OCI-M1 (cell line): ENCODE results near the gene IRF3.
"Not testable (repeated sequence)": the region's sequence is repeated elsewhere in the genome, so short reads cannot be mapped to it uniquely, and the experiment has no call there.

ENCODE experiments used
- DNase-seq: peaks from one replicate; lab custom pipeline; 2025; lab: John Stamatoyannopoulos, UW

The IRF3 gene

GRCh38 chr19:49643466-49643865 lies 22.2 kb downstream of the IRF3 start:
- no peak for DNase-seq

DNA sequence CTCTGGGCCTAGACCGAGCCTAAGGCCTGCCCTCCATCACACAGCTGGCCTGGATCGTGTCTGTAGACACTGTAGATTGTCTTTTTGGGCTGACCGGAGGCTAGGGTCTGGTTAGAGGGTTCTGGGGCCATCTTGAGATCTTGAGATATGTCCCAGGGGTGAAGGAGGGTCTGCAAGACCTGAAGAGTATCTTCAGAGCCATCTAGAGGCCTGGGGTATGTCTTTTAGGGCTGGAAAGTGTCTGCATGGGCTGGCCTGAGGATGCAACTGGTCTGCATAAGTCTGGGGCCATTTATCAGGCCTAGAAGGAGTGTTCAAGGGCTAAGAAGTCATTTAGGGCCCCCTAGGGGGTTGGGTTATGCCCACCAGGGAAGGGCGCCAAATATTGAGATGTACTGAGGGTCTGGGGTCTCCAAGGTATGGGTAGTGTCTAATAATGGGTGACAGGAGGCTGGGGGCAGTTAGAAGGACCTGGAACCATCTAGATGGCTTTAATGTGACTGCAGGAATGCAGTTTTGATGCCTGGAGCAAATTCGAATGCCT lies 23.1 kb downstream of the IRF3 start:
- DNase-seq, result peak; percentile 61

GRCh38 chr19:49641688-49642491 lies 23.8 kb downstream of the IRF3 start, which contains the start of gene SCAF1:
TSS of gene SCAF1 (plus strand) at chr19:49642209. CDS start at chr19:49645027, 2,818 bp downstream.
- DNase-seq, result peak; percentile 100

GRCh38 chr19:49640113-49640898 lies 25.4 kb downstream of the IRF3 start, which contains the start of gene RRAS:
TSS of gene RRAS (minus strand) at chr19:49640143. CDS start at chr19:49640098, 45 bp downstream.
- peak; percentile 100 for DNase-seq

GRCh38 chr19:49639401-49640112 lies 26.1 kb downstream of the IRF3 start:
- DNase-seq, result peak; percentile 53

DNA sequence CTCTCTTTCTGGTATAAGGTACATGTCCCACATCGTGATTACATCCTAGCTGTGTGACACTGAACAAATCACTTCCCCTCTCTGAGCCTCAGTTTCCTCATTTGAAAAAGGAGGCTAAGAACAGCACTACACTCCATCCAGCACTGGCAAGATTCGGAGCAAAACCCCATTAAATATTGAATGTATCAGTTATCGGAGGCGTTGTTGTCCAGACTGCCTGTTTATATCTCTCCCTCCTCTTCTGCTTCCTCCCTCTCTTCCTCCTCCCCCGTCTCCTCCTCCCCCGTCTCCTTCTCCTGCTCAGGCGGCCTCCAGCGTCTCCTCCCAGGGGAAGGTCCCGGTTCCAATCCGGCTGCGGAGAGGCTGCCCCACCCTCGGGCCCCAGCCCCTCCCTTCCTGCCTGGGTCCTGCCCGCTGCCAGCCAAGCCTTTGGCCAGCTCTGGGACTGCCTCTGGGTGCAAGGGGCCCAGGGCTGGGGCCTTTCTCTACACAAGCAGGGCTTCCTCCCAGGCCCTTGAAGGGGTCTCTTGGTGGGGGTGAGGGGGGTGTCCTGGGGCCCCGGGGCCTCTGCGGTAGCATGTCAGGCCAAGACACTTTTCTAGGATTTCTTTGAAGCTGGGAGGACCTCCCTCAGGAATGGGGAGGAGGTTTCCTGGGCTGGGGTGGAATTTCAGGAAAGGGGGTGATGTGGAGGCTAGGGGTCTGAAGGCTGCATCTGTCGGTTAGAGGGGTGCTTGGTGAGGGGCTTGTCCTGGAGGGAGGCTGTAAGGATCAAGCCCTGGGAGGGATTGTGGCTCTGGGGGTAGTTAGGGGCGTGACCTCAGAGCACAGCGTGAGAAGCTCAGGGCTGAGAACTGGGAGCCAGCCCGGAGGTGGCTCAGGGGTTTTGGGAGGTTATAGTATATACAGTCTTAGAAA lies 27.6 kb downstream of the IRF3 start:
- DNase-seq, result peak; percentile 70

- no peak for DNase-seq
Observed at GRCh38 chr19:49636233-49636932, 29.3 kb downstream of the IRF3 start.

GRCh38 chr19:49635530-49636232 lies 30.0 kb downstream of the IRF3 start:
- no peak for DNase-seq

- DNase-seq, result not testable (repeated sequence)
Observed at GRCh38 chr19:49633273-49633672, 32.4 kb downstream of the IRF3 start.

GRCh38 chr19:49632576-49632975 lies 33.1 kb downstream of the IRF3 start:
- DNase-seq, result no peak

DNA sequence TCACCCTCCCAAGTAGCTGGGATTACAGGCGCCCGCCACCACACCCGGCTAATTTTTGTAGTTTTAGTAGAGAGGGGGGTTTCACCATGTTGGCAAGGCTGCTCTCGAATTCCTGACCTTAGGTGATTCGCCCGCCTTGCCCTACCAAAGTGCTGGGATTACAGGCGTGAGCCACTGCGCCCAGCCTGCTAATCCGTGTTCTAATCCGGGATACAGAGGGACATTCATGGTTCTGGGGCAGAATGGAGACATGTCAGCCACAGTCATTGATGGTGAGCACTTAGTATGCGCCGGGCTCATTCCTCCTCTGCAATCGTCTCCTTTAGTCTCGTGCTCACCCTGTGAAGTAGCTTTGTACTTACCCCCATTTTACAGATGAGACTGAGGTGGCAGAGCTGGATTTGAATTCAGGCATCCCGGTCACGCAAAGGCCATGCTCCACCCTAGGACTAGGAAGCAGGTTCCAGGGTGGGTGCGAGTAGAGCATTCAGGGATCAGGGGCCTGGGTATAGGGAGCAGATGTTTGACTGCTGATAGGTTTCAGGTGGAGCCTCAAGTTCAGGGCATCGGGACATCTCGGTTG lies 34.0 kb downstream of the IRF3 start:
- DNase-seq, result no peak

- no peak for DNase-seq
Observed at GRCh38 chr19:49631014-49631588, 34.6 kb downstream of the IRF3 start.

DNA sequence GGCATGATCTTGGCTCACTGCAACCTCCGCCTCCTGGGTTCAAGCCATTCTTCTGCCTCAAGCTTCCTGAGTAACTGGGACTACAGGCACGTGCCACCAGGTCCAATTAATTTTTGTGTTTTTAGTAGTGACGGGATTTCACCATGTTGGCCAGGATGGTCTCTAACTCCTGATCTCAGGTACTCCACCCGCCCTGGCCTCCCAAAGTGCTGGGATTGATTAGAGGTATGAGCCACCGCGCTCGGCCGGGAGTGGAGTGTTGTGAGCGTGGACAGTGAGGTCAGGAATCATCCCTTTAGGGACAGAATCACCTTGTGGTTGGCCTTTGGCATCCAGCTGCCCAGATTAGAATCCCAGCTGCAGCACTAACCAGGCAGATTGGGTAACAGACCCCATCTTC lies 36.0 kb downstream of the IRF3 start:
- DNase-seq, result no peak

DNA sequence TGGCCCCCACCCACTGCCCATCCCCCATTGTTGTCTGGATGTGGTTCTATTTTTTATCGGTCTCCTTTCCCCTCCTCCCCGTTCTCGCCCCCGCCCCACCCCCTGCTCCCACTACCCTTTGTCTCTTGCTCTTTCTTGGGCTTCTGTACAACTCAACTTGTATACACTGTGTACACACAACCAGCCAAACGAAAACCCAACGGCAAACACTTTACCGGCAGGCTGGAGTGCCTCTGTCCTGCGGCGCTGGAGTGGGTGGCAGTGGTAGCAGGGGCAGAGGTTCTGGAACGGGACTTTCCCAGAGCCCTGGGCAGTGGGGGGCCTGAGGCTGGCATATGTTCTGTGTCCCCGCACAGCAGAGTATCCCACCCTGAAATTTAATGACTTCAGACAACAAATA lies 39.4 kb downstream of the IRF3 start:
- DNase-seq, result no peak

DNA sequence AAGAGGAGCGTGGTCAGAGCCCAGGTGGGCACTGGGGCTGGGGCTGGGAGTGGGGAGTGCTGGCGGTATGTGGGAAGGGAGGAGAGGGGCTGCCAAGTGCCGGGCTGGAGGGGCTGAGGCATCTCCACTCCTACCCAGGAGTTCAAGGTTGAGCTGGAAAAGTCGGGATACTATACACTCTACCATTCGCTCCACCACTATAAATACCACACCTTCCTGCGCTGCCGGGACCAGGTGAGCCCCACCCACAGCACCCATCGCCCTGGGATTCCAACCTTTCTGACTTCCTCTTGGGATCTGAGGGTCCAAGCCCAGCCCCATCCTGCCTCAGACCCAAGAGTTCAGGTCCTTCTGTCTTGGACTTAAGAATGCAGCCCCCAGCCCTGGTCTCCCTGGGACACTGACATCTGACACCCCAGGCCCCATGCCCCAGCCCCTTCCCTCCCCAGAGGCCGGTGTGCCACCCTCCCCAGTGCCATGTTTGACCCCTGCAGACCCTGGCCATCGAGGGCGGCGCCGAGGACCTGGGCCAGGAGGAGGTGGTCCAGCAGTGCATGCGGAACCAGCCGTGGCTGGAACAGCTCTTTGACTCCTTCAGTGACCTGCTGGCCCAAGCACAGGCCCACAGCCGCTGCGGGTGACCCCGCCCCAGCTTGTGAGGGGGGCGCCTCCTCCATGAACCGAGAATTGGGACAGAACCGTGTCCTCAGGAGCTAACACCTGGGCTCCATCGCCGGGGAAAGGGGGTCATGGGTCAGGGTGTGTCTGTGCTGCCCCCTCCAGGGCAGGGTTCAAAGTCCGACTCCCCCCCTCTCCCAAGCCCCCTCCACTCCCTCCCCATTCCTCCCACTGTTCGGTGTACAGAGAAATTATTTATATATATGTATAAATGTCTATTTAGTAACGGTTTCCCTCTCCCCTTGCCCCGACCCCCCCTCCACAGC lies 40.4 kb downstream of the IRF3 start:
- no peak for DNase-seq

- DNase-seq, result not testable (repeated sequence)
Observed at GRCh38 chr19:49617860-49618259, 47.8 kb downstream of the IRF3 start.

DNA sequence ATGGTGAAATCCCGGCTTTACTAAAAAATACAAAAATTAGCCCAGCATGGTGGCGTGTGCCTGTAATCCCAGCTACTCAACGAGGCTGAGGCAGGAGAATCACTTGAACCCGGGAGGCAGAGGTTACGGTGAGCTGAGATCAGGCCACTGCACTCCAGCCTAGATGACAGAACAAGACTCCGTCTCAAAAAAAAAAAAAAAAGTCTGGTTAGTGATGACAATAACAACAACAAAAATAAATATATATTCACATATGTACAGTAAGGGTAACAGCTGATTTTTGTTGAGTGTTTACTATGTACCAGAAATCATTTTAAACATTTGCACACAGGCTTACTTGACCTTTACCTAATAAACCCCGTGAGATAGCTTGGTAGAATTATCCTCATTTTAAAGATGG lies 48.7 kb downstream of the IRF3 start:
- DNase-seq, result no peak

GRCh38 chr19:49616532-49616931 lies 49.1 kb downstream of the IRF3 start:
- DNase-seq, result no peak
